ENCODE results near the gene CLECL1.

Gene CLECL1

DNA sequence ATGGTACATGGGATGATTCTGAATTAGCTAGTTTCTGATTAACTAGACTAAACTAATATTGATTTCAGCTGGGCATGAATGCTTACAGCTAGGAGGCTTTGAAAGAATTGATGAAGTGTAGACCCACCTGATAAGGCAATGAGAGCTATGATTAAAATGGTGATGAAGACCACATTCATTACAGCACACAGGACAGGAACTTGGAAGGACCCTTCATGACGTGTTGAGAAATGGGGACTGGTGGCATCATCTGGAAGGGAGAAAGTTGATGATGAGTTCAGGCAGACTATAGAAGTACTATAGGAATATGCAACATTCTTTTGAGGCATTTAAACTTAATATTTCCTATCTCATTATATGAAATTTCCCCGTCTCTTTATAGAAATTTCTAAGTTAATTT is 23.3 kb upstream of the CLECL1 start:
- no peaks in the 10 kb centered on the region for H3K27me3 Mint-ChIP-seq
- H3K36me3 Mint-ChIP-seq (ENCODE audit: low read depth): peaks cover 95% of the 10 kb centered on the region
- H3K9me3 Mint-ChIP-seq: no peaks in the 10 kb centered on the region
- H3K27ac Mint-ChIP-seq: peak overlapping the region; percentile 99
- DNase-seq: no peak
- peaks cover 49% of the 10 kb centered on the region for H3K4me1 Mint-ChIP-seq (ENCODE audit: low read depth)
- H3K4me3 Mint-ChIP-seq: peak overlapping the region; percentile 98

GRCh38 chr12:9755567-9755966 is 22.7 kb upstream of the CLECL1 start:
- peaks cover 89% of the 10 kb centered on the region for H3K36me3 Mint-ChIP-seq (ENCODE audit: low read depth)
- peak overlapping the region; percentile 93 for H3K27ac Mint-ChIP-seq
- peak overlapping the region; percentile 98 for H3K4me3 Mint-ChIP-seq
- no peaks in the 10 kb centered on the region for H3K27me3 Mint-ChIP-seq
- peaks cover 48% of the 10 kb centered on the region for H3K4me1 Mint-ChIP-seq (ENCODE audit: low read depth)
- H3K9me3 Mint-ChIP-seq: no peaks in the 10 kb centered on the region
- DNase-seq: no peak

GRCh38 chr12:9755035-9755434 is 22.1 kb upstream of the CLECL1 start:
- Mint-ChIP-seq H3K9me3 (no peaks in the 10 kb centered on the region), H3K27ac (peak overlapping the region; percentile 93), H3K4me3 (peak overlapping the region; percentile 98), H3K27me3 (no peaks in the 10 kb centered on the region), H3K4me1 (ENCODE audit: low read depth) (peaks cover 53% of the 10 kb centered on the region), H3K36me3 (ENCODE audit: low read depth) (peaks cover 84% of the 10 kb centered on the region)
- DNase-seq: no peak

DNA sequence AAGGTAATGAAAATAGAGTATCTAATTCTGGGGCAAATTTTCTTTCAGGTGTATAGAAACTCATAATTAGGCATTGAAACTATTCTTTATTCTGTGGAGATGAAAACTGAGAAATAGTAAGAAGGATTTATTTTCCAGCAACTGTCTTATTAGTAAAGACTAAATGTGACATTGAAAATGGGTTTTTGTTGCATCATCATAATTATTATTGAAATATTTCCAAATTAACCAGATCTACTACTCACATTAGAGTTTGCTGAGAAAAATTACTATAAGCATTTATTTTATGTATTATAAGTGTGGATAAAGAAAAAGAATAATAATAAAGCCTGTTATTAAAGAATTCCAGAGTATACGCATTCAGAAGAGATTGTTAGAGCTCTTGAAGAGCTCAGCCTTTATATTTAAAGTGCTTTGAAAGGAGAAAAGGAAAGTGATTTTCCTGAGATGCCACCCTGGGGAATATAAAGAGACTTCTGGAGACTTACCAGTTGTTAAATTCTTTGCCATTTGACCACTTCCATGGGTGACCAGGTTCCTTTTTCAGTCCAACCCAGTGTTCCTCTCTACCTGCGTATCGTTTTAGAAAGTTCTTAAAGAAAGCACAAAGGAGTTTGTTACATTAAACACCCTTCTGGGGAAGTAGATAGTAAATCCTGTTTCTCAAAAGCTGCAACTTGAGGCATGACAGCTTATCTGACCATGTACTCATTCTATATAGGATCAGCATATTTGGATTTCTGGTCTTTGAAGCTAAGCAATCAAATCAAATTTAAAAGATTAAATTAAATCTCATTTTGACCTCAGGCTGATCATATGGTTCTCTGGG is 21.4 kb upstream of the CLECL1 start:
- no peaks in the 10 kb centered on the region for H3K9me3 Mint-ChIP-seq
- H3K27ac Mint-ChIP-seq: peak overlapping the region; percentile 93
- DNase-seq: no peak
- peaks cover 76% of the 10 kb centered on the region for H3K36me3 Mint-ChIP-seq (ENCODE audit: low read depth)
- peaks cover 57% of the 10 kb centered on the region for H3K4me1 Mint-ChIP-seq (ENCODE audit: low read depth)
- no peaks in the 10 kb centered on the region for H3K27me3 Mint-ChIP-seq
- peak overlapping the region; percentile 98 for H3K4me3 Mint-ChIP-seq

GRCh38 chr12:9753498-9753897 is 20.6 kb upstream of the CLECL1 start:
- Mint-ChIP-seq H3K9me3 (no peaks in the 10 kb centered on the region), H3K27ac (peak overlapping the region; percentile 91), H3K27me3 (no peaks in the 10 kb centered on the region), H3K36me3 (ENCODE audit: low read depth) (peaks cover 68% of the 10 kb centered on the region), H3K4me3 (peak overlapping the region; percentile 98), H3K4me1 (ENCODE audit: low read depth) (peaks cover 60% of the 10 kb centered on the region)
- no peak for DNase-seq

DNA sequence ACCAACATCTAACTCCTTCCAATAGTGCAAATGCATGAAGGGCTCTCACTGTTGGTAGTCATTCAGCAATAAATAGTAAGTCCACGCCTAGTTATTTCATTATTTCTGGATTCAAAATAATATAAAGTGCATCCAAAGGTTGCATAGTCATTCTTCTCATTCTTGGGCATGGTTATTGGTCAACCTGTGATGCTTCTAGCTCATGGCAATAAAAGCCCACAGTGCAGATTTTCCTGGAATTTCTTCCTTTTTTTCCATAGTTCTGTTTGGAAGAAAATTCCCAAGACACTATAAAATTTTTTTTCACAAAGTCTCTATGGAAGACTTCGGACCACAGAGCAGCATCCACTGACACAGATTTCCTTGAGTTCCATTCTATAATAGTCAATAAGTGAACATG is 20.2 kb upstream of the CLECL1 start:
- H3K4me1 Mint-ChIP-seq (ENCODE audit: low read depth): peaks cover 60% of the 10 kb centered on the region
- no peaks in the 10 kb centered on the region for H3K27me3 Mint-ChIP-seq
- H3K9me3 Mint-ChIP-seq: no peaks in the 10 kb centered on the region
- peak overlapping the region; percentile 91 for H3K27ac Mint-ChIP-seq
- no peak for DNase-seq
- H3K36me3 Mint-ChIP-seq (ENCODE audit: low read depth): peaks cover 64% of the 10 kb centered on the region
- peak overlapping the region; percentile 98 for H3K4me3 Mint-ChIP-seq

DNA sequence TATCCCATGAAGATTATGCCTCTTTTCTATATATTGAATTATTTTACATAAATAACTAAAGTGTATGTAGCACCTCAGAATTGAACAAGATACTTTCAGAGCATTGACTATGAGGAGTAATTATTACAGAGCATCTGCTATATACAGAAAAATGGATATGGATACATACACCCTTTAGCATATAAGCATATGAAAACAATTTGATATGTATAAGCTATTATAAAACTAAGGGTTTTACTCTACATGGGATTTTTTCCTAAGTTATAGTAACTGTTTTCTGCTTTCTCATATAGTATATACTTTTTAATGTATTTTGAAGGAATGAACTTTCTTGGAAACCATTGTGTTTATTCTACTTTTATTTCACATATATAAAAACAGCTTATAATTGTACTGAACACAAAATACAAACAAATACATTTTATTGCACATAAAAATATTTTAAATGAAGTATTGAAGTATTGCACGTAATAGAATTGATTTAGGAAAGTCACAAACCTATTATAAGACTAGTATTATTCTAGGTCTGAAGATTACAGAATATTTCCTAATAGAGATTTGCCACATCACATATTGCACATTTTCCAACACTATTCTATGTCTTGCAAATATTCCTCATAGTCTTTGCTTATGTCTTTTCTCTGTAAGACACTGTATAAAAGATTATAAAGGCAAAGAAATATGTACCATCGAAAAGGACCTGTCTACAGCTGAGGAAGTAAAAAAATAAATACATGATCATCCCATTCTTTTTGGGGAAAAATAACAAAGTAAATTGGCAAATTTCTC is 19.4 kb upstream of the CLECL1 start:
- Mint-ChIP-seq H3K36me3 (ENCODE audit: low read depth) (peaks cover 57% of the 10 kb centered on the region), H3K27ac (peak overlapping the region; percentile 91), H3K4me3 (peak overlapping the region; percentile 98), H3K9me3 (no peaks in the 10 kb centered on the region), H3K4me1 (ENCODE audit: low read depth) (peaks cover 58% of the 10 kb centered on the region), H3K27me3 (no peaks in the 10 kb centered on the region)
- DNase-seq: no peak

DNA sequence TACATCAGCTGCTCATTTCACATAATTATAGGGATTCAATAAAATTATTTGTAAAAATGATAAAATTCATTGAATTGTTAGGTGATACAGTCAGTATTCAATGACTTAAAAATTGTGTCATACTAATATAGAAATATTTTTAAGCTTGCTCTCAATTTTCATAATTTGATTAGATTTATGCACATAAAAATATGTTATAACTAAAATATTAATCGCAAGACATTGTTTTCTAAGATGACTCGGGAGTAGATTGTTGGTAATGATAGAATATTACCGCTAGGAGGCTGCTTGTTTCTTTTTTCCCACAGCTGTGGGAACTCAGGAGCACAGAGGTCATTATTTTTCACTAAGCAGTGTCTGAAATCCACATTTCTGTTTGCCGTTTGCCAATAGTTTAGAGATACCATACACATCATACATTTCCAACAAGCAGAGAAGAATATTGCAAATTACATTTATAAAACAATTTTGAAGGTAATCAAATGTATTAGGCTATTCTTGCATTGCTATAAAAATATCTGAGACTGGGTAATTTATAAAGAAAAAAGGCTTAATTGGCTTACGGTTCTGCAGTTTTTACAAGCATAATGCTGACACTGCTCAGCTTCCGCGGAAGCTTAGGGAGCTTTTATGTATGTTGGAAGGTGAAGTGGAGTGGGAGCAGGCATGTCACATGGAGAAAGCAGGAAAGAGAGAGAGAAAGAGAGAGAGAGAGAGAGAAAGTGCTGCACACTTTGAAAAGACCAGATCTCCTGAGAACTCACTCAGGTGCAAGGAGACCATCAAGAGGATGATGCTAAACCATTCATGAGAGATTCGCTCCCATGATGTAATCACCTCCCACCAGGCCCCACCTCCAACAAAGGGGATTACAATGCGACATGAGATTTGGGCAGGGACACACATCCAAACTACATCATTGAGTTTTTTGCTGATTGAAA is 18.6 kb upstream of the CLECL1 start:
- H3K4me1 Mint-ChIP-seq (ENCODE audit: low read depth): peaks cover 54% of the 10 kb centered on the region
- H3K27me3 Mint-ChIP-seq: no peaks in the 10 kb centered on the region
- no peaks in the 10 kb centered on the region for H3K9me3 Mint-ChIP-seq
- peaks cover 48% of the 10 kb centered on the region for H3K36me3 Mint-ChIP-seq (ENCODE audit: low read depth)
- peak; percentile 57 for DNase-seq
- peak overlapping the region; percentile 64 for H3K4me3 Mint-ChIP-seq
- peak overlapping the region; percentile 90 for H3K27ac Mint-ChIP-seq

DNA sequence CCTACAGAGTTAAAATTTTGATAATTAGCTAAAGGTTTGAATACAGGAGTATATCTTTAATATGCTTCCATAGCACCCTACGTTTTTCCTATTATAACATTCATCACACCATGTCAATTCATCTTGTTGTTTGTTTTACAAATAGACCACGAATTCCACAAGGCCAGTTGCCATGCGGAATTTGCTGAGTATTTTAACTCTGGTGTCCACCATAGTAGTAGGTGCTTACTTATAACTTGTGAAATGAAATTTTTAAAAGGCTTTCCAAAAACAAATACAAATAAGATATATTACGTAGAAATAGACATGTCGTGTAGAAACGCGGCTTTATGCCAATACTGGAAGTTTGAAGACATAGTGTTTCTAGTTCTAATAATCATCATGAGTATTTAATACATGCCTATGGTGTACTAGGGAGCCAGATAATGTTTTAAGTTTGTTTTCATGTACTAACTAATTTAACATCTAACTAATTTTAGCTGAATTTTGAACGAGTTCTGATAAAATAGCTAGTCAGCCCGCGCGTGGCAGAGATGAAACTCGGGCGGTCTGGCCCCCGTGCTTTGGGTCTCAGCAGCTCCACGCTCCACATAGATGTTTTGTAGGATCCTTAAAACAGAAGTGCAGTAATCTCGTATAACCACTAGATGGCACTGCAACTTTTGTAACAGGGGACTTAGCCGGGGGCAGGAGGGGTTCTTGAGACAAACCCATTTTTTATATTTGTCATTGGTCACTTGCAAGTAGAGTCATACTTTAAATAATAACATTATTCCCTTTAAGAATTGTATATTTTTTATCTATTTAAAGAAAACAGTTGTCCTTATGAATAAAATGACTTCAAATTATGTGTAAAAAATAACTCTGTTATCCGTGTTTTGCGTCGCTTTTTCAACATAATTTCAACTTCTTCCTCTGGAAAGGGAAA is 17.6 kb upstream of the CLECL1 start:
- H3K27me3 Mint-ChIP-seq: no peaks in the 10 kb centered on the region
- H3K9me3 Mint-ChIP-seq: no peaks in the 10 kb centered on the region
- peaks cover 50% of the 10 kb centered on the region for H3K4me1 Mint-ChIP-seq (ENCODE audit: low read depth)
- peak; percentile 72 for DNase-seq
- H3K27ac Mint-ChIP-seq: peak overlapping the region; percentile 55
- H3K4me3 Mint-ChIP-seq: peak overlapping the region; percentile 64
- H3K36me3 Mint-ChIP-seq (ENCODE audit: low read depth): peaks cover 39% of the 10 kb centered on the region

DNA sequence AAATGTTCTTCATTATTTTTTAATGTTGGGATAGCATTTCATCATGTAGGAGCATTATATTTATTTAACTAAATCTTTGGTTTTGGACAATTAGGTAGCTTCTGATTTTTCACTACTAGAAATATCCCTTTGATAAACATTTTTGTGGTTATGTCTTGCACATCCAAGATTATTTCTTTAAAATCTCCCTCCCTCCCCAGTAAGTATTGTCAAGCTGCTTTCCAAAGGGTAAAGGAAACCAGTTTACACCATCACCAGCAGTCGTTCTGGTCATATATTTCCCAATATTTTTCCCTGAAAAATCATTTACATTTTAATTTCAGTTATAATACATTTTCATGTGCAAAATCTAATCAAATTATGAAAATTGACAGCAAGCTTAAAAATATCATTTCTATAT is 16.7 kb upstream of the CLECL1 start:
- no peak overlapping the region for H3K27ac Mint-ChIP-seq
- no peaks in the 10 kb centered on the region for H3K9me3 Mint-ChIP-seq
- no peaks in the 10 kb centered on the region for H3K27me3 Mint-ChIP-seq
- H3K4me1 Mint-ChIP-seq (ENCODE audit: low read depth): peaks cover 50% of the 10 kb centered on the region
- H3K36me3 Mint-ChIP-seq (ENCODE audit: low read depth): peaks cover 30% of the 10 kb centered on the region
- H3K4me3 Mint-ChIP-seq: no peak overlapping the region
- no peak for DNase-seq

- Mint-ChIP-seq H3K4me1 (ENCODE audit: low read depth) (peaks cover 55% of the 10 kb centered on the region), H3K27ac (no peak overlapping the region), H3K27me3 (no peaks in the 10 kb centered on the region), H3K9me3 (peaks cover 4% of the 10 kb centered on the region), H3K36me3 (ENCODE audit: low read depth) (peaks cover 3% of the 10 kb centered on the region), H3K4me3 (no peak overlapping the region)
- DNase-seq: no peak
Observed at GRCh38 chr12:9745199-9745598, 12.3 kb upstream of the CLECL1 start.

DNA sequence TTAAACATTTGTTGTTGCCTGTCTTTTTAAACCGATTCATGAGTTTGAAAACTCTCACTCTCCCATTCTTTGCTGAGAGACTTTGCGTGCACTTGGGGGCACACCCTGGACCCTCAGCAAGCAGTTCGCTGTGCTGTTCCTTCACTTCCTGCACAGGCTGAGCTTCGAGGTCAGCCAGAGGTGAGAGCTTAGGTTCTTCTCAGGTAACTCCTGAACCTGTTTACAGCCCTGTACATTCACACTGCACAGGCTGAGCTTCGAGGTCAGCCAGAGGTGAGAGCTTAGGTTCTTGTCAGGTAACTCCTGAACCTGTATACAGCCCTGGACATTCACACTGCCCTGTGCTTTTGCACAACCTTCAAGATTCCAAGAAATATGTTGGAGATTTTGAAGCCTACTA is 9.8 kb upstream of the CLECL1 start:
- H3K27ac Mint-ChIP-seq: peak overlapping the region; percentile 95
- DNase-seq: no peak
- H3K9me3 Mint-ChIP-seq: peaks cover 4% of the 10 kb centered on the region
- H3K4me1 Mint-ChIP-seq (ENCODE audit: low read depth): peaks cover 64% of the 10 kb centered on the region
- peak overlapping the region; percentile 60 for H3K4me3 Mint-ChIP-seq
- H3K27me3 Mint-ChIP-seq: no peaks in the 10 kb centered on the region
- peaks cover 11% of the 10 kb centered on the region for H3K36me3 Mint-ChIP-seq (ENCODE audit: low read depth)

DNA sequence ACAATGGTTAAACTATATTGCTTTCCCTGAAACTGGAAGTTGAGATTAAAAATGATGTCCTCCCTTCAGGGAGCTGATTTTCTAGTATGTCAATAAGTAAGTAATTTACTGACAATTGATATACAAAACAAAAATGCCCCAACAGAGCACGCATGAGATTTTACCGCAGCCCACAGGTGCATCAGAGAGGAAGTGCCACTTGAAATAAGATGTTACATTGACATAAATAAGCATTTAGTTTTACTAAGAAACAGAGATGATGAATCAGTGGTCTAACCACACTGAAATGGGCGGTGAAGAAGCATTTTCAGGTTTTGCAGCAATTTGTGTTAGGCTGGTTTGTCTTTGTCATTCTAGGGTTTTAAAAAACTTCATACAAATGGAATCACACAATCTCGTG is 8.8 kb upstream of the CLECL1 start:
- H3K4me3 Mint-ChIP-seq: peak overlapping the region; percentile 60
- peaks cover 11% of the 10 kb centered on the region for H3K36me3 Mint-ChIP-seq (ENCODE audit: low read depth)
- peaks cover 4% of the 10 kb centered on the region for H3K9me3 Mint-ChIP-seq
- H3K27ac Mint-ChIP-seq: peak overlapping the region; percentile 95
- H3K27me3 Mint-ChIP-seq: no peaks in the 10 kb centered on the region
- H3K4me1 Mint-ChIP-seq (ENCODE audit: low read depth): peaks cover 72% of the 10 kb centered on the region
- peak; percentile 60 for DNase-seq

Data from activated T-cell treated with anti-CD3 and anti-CD28 coated beads, Interleukin-2, amount 50 U/mL, for 24 hours (primary cell).